Body of pancreas (tissue), 4 donors: Measurements from ENCODE around the gene CSMD2.

Experiments used
- POLR2A ChIP-seq, 3 donors: fragments of 450-650 bp; IDR thresholded peaks; one replicate each; pipeline ENCODE4 v1.6.1; 2016; ENCODE audit warnings: antibody characterized with exemption in 3 of 3, mild to moderate bottlenecking in 2 of 3
- TF ChIP-seq, protein P1 (sequence below), 7 experiments: fragments of 450-650 bp in 4 of 7; fragments of 200-600 bp in 3 of 7; sonication (generic) in 3 of 7; IDR thresholded peaks; one replicate each; pipeline ENCODE4 v1.5.1; 2016 to 2019; ENCODE audit warnings: antibody characterized with exemption in 7 of 7

DNA sequence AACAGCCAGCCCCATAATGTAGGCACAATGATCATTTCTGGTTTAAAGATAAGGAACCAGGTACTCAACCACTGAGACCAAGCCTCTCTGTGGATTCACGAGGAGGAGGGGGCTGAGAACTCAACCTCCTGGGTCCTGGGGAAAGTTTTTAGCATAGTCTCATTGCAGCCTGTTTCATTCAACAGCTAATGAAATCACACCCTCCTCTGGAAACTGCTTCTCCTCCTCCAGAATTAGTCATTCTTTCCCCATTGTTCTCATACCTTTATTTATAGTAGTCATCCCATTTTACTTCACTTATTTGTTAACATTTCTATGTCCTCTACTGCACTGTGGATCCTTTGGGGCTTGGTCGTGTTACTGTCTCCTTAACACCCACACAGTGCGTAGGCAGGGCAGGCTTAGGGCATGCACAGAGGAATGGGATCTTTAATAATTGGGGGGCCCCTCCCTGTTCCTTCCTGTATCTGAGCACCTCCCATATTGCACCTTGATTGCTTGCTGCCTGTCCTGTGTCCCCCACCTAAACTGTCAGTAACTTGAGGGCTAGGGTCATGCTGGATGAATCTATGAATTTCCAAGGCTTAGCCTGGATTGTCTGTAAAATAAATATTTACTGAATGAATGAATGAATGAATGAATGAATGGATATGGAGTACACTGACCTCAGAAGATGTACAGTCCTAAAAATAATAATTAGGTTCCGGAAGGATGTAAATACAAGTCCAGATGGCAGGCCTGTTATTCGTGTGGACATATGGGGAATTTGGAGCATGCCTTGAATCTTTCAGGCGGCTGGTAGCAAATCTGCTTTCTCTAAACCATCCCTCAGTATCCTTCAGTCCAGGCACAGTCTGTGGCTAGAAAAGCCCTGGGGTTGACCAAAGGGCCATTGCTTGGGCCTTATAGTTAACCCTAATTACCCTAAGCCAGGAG, 455.0 kb downstream of the CSMD2 start:
- TF ChIP-seq, protein P1, sequence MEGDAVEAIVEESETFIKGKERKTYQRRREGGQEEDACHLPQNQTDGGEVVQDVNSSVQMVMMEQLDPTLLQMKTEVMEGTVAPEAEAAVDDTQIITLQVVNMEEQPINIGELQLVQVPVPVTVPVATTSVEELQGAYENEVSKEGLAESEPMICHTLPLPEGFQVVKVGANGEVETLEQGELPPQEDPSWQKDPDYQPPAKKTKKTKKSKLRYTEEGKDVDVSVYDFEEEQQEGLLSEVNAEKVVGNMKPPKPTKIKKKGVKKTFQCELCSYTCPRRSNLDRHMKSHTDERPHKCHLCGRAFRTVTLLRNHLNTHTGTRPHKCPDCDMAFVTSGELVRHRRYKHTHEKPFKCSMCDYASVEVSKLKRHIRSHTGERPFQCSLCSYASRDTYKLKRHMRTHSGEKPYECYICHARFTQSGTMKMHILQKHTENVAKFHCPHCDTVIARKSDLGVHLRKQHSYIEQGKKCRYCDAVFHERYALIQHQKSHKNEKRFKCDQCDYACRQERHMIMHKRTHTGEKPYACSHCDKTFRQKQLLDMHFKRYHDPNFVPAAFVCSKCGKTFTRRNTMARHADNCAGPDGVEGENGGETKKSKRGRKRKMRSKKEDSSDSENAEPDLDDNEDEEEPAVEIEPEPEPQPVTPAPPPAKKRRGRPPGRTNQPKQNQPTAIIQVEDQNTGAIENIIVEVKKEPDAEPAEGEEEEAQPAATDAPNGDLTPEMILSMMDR (IDR thresholded peaks at IDR 0.05) = no peak
- no peak for TF ChIP-seq POLR2A (IDR thresholded peaks at IDR 0.05)
